HUES48 (cell line): ENCODE data around the gene ALPI.

Experiments used
- H3K27ac ChIP-seq: one replicate; pipeline ENCODE4 v1.7.0; 2013; ENCODE audit warnings: low read depth, low read length, inconsistent platforms
- H3K27me3 ChIP-seq: 2 replicates; pipeline ENCODE4 v1.6.1; 2013; ENCODE audit warnings: mild to moderate bottlenecking, low read length; ENCODE audit not compliant: control insufficient read depth, insufficient read depth
- H3K36me3 ChIP-seq: 2 replicates; pipeline ENCODE4 v1.6.1; 2013; ENCODE audit warnings: low read length; ENCODE audit not compliant: control insufficient read depth, insufficient read depth
- H3K4me1 ChIP-seq: 2 replicates; pipeline ENCODE4 v1.6.1; 2013; ENCODE audit warnings: mild to moderate bottlenecking, low read length; ENCODE audit not compliant: control insufficient read depth, insufficient read depth
- H3K4me3 ChIP-seq: 2 replicates; pipeline ENCODE4 v1.5.1; 2013; ENCODE audit warnings: mild to moderate bottlenecking, low read depth, low read length
- H3K9ac ChIP-seq: 2 replicates; pipeline ENCODE4 v1.6.1; 2013; ENCODE audit warnings: mild to moderate bottlenecking, low read depth, low read length, moderate library complexity
- H3K9me3 ChIP-seq: 2 replicates; pipeline ENCODE4 v1.6.1; 2013; ENCODE audit warnings: low read length; ENCODE audit not compliant: control insufficient read depth, insufficient read depth

Gene ALPI

GRCh38 chr2:232496501-232497270, 40.7 kb downstream of the ALPI start:
- peaks cover 12% of the 10 kb centered on the region; the same call in 1 of the 2 replicates for H3K27me3 ChIP-seq
- H3K9me3 ChIP-seq: no peaks in the 10 kb centered on the region
- no peak overlapping the region for H3K9ac ChIP-seq
- H3K4me3 ChIP-seq: no peak overlapping the region
- peaks cover 5% of the 10 kb centered on the region; the same call in 1 of the 2 replicates for H3K4me1 ChIP-seq
- no peaks in the 10 kb centered on the region for H3K36me3 ChIP-seq
- no peak overlapping the region for H3K27ac ChIP-seq

GRCh38 chr2:232497348-232497747, 41.4 kb downstream of the ALPI start:
- peaks cover 5% of the 10 kb centered on the region; the same call in 1 of the 2 replicates for H3K4me1 ChIP-seq
- no peaks in the 10 kb centered on the region for H3K9me3 ChIP-seq

GRCh38 chr2:232498452-232498851, 42.5 kb downstream of the ALPI start:
- Histone ChIP-seq H3K27me3 (peaks cover 24% of the 10 kb centered on the region), H3K4me1 (peaks cover 5% of the 10 kb centered on the region; the same call in 1 of the 2 replicates)

More at GRCh38 chr2:232497348-232497747, 41.4 kb downstream of the ALPI start:
- H3K9ac ChIP-seq: no peak overlapping the region
- H3K36me3 ChIP-seq: no peaks in the 10 kb centered on the region
- no peak overlapping the region for H3K4me3 ChIP-seq
- H3K27ac ChIP-seq: no peak overlapping the region
- H3K27me3 ChIP-seq: peaks cover 14% of the 10 kb centered on the region

GRCh38 chr2:232501331-232501771, 45.4 kb downstream of the ALPI start:
- Histone ChIP-seq H3K9me3 (no peaks in the 10 kb centered on the region), H3K9ac (no peak overlapping the region), H3K27me3 (peaks cover 53% of the 10 kb centered on the region), H3K36me3 (no peaks in the 10 kb centered on the region), H3K27ac (no peak overlapping the region), H3K4me1 (peaks cover 9% of the 10 kb centered on the region), H3K4me3 (no peak overlapping the region)

More at GRCh38 chr2:232498452-232498851, 42.5 kb downstream of the ALPI start:
- no peak overlapping the region for H3K4me3 ChIP-seq
- no peak overlapping the region for H3K9ac ChIP-seq
- H3K36me3 ChIP-seq: no peaks in the 10 kb centered on the region
- H3K27ac ChIP-seq: no peak overlapping the region
- H3K9me3 ChIP-seq: no peaks in the 10 kb centered on the region

- no peaks in the 10 kb centered on the region for H3K9me3 ChIP-seq
Observed at GRCh38 chr2:232501794-232502390, 45.9 kb downstream of the ALPI start.

GRCh38 chr2:232502511-232502910, 46.6 kb downstream of the ALPI start:
- Histone ChIP-seq H3K4me3 (peak overlapping the region; percentile 74), H3K4me1 (peaks cover 9% of the 10 kb centered on the region), H3K36me3 (no peaks in the 10 kb centered on the region), H3K27me3 (peaks cover 64% of the 10 kb centered on the region), H3K9me3 (no peaks in the 10 kb centered on the region), H3K9ac (no peak overlapping the region), H3K27ac (no peak overlapping the region)

More at GRCh38 chr2:232501794-232502390, 45.9 kb downstream of the ALPI start:
- Histone ChIP-seq H3K9ac (no peak overlapping the region), H3K4me3 (peak overlapping the region; percentile 74; the same call in 1 of the 2 replicates), H3K27me3 (peaks cover 59% of the 10 kb centered on the region), H3K27ac (no peak overlapping the region), H3K36me3 (no peaks in the 10 kb centered on the region), H3K4me1 (peaks cover 9% of the 10 kb centered on the region)

GRCh38 chr2:232502911-232503808, 47.2 kb downstream of the ALPI start:
- Histone ChIP-seq H3K27me3 (peaks cover 64% of the 10 kb centered on the region), H3K4me1 (peaks cover 9% of the 10 kb centered on the region), H3K27ac (no peak overlapping the region), H3K9ac (no peak overlapping the region), H3K4me3 (peak overlapping the region; percentile 74), H3K36me3 (no peaks in the 10 kb centered on the region), H3K9me3 (no peaks in the 10 kb centered on the region)

- Histone ChIP-seq H3K27me3 (peaks cover 64% of the 10 kb centered on the region), H3K36me3 (no peaks in the 10 kb centered on the region), H3K4me3 (peak overlapping the region; percentile 74), H3K9ac (no peak overlapping the region), H3K9me3 (no peaks in the 10 kb centered on the region), H3K27ac (no peak overlapping the region), H3K4me1 (peaks cover 9% of the 10 kb centered on the region)
Observed at GRCh38 chr2:232503809-232504323, 47.9 kb downstream of the ALPI start.

- Histone ChIP-seq H3K4me1 (peaks cover 9% of the 10 kb centered on the region), H3K9ac (no peak overlapping the region), H3K4me3 (no peak overlapping the region), H3K9me3 (no peaks in the 10 kb centered on the region), H3K27ac (no peak overlapping the region), H3K27me3 (peaks cover 64% of the 10 kb centered on the region), H3K36me3 (no peaks in the 10 kb centered on the region)
Observed at GRCh38 chr2:232504438-232504837, 48.5 kb downstream of the ALPI start.

- Histone ChIP-seq H3K27ac (no peak overlapping the region), H3K9me3 (no peaks in the 10 kb centered on the region), H3K4me3 (no peak overlapping the region), H3K4me1 (peaks cover 9% of the 10 kb centered on the region), H3K27me3 (peaks cover 59% of the 10 kb centered on the region), H3K9ac (no peak overlapping the region), H3K36me3 (no peaks in the 10 kb centered on the region)
Observed at GRCh38 chr2:232505856-232506255, 49.9 kb downstream of the ALPI start.
